Subcutaneous adipose tissue (tissue), 4 donors: ENCODE data around the gene RPL12. TPM values are rescaled to one million over a fixed set of nuclear protein-coding genes. Genes with fewer than 3 reads are reported as not detected.

Experiments used
- CTCF ChIP-seq: fragments of 450-650 bp; IDR thresholded peaks from one replicate; pipeline ENCODE4 v1.5.1; 2016; ENCODE audit warnings: low read depth, mild to moderate bottlenecking, control low read depth, antibody characterized with exemption, moderate library complexity
- total RNA-seq, 4 donors: library from RNA; depleted of rRNA; stranded (reverse); fragments of >200 nt; gene quantifications; one replicate each; pipeline ENCODE4 v1.1.0, GENCODE V29; 2016

Gene RPL12
- total RNA-seq, 4 donors from 2014 or later: 1,869 to 2,956 (median 2,710) TPM

DNA sequence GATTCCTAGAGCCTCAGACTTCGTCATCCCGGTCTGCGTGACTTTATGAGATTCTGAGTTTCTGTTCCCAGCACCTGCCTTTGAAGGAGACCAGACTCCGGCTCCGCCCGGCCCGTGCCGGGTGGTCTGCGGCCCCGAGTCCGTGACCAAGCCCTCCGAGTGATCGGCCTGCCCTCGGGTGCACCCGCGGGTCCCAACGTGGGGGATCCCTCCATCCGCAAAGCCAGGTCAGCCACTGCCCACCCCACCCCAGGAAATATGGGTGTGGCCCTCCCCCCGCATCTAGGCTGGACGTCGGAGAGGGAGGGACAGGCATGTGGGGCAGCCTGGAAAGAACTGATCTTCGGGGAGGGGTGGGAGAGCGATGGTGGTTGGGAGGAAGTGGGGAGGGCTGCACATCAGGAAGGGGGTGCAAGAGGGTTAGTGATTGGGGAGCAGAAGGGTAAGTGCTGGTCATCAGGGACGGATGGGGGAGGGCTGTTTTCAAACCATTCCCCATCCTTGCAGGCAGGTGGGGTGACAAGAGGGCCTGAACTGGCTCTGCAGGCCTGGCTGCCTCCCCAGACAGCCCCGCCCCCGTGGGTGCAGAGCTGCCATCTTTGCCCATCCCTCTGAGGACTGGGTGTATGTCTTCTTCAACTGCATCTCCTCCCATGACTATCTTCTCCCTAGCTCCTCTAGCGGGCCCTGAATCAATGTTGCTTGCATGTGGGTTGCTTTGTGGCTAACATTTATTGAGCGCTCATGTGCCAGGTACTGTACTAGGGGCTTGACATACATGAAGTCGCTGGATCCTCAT, 851 bp upstream of the RPL12 start:
- TF ChIP-seq CTCF: no peak

- TF ChIP-seq CTCF: no peak
These were observed 327 bp upstream of the RPL12 start for GRCh38 chr9:127451608-127451857.

DNA sequence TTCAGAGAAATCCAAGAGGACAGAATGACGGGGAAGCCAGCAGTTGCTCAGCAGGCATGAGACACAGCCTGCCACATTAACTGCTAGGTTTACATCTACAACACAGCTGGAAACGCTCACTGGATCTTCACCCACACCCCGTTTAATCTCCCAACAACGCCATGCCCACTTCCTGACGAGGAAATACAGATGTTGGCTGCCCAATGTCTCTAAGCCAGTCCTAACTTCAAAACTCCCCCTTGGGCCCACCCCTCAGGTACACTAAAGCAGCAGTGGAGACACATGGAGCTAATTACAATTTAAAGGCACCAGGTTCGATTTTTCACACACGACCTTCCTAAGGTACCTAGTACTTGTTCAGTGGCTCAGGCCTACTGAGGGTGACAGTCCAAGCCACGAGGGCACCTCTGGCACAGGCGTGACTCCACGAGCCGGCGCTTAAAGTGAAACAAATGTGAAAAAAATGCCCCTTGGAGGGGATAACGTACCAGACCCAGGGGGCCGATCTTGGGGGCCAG, 904 bp downstream of the RPL12 start:
- TF ChIP-seq CTCF: no peak

DNA sequence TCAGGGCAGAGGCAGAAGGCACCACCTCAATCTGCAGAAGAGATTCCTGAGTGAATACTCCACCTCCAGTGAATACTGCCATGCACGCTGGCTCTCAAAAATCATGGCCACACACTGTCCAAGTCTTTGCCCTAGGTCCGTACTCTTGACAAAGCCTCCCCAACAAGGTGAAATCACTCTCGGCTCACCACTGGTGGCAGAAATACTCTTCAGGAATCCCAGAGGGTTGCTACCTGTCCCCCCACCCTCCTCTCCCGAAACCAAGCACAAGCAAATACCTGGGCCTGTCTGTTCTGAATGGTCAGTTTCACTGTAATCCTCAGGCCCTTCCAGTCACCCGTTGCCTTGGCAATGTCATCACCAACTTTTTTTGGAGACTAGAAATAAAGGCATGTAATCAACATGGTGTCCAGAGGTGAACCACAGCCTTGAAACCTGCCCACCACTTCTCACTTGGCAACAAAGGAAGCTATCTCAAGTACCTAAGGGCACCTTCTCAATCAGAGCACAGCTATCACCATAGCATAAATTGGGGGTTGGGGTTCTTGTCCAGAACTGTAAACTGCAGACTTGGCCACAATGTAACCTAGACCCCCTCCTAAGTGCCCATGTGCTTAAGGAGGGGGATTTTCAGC, 1.8 kb downstream of the RPL12 start:
- no peak for TF ChIP-seq CTCF

- TF ChIP-seq CTCF: no peak
These were observed 2.9 kb downstream of the RPL12 start for GRCh38 chr9:127448112-127448805.

DNA sequence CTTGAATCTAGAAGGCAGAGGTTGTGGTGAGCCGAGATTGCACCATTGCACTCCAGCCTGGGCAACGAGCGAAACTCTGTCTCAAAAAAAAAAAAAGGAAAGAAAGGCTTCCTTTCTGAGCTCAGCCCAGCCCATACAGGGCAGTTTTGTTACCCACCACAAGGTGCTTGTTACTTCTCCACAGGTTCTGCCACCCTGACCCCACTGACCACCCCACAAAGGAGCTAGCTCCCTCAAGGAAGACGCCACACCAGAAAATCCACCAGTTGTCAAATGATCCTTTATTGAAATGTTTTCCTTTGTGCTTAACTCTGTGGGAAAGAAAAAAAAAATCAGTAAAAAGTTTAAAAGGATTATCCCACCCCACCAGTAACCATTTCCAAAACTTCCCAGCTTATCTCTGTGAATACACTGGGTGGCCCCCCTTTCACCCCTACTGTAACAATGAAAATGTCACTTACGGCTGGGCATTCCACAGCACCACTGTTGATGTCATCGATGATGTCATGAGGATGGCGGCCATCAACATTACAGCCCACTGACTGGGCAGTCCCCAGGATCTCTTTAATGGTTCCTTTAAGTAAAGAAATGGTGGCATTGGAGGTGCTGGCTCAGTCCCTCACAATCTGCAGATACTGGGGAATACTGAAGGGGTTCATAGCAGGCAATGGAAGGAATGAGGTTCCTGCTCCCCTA, 3.6 kb downstream of the RPL12 start:
- no peak for TF ChIP-seq CTCF
